8988T (cell line): ENCODE data around the gene TMEM91.
"Not testable (repeated sequence)": the region's sequence is repeated elsewhere in the genome, so short reads cannot be mapped to it uniquely, and the experiment has no call there.

ENCODE experiments used
- DNase-seq: peaks from one replicate; pipeline ENCODE4 v3.0.0; 2011

The TMEM91 gene

DNA sequence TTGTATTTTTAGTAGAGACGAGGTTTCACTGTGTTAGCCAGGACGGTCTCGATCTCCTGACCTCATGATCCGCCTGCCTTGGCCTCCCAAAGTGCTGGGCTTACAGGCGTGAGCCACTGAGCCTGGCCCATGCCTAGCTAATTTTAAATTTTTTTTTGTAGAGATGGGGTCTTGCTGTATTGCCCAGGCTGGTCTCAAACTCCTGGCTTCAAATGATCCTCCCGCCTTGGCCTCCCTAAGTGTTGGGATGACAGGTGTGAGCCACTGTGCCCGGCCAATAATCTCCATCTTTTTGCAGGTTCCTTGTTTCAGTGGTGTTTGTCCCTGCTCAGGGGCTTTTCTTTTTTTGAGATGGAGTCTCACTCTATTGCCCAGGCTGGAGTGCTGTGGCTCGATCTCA, 5.2 kb downstream of the TMEM91 start:
- not testable (repeated sequence) for DNase-seq

DNA sequence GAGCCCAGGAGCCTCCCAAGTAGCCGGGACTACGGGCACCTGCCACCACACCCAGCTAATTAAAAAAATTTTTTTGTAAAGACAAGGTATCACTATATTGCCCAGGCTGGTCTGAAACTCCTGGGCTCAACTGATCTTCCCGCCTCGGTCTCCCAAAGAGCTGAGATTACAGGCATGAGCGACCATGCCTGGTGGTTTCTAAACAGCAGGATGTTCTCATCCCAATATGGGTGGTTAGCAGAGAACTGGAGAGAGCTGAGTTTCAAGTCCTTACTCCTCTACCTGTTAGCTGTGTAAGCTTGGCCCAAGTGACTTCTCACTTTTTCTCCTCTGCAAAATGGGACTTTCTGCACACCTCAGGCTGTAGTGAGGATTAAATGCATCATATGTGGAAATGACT, 8.0 kb downstream of the TMEM91 start:
- no peak for DNase-seq

GRCh38 chr19:41386442-41386841, 10.1 kb downstream of the TMEM91 start:
- no peak for DNase-seq

- no peak for DNase-seq
Observed at GRCh38 chr19:41391618-41392017, 15.3 kb downstream of the TMEM91 start.

DNA sequence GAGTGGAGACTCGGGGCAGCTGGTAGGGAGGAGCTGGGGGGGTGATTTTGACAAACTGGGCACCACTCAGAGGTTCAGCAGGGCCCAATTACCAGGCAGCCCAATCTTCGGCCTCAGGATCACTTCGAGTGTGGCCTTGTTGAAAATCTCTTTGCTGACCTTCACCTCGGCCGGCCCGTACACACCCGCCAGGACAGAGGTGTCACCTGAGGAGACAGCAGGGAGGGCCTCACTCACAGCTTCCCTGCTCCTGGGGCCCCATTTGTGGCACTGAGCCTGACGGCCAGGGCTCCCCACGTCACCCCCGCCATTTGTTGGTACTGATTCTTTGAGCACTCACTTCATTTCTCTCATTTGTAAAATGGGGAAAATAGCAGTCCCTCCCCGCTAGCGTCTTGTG, 16.4 kb downstream of the TMEM91 start:
- DNase-seq: no peak

DNA sequence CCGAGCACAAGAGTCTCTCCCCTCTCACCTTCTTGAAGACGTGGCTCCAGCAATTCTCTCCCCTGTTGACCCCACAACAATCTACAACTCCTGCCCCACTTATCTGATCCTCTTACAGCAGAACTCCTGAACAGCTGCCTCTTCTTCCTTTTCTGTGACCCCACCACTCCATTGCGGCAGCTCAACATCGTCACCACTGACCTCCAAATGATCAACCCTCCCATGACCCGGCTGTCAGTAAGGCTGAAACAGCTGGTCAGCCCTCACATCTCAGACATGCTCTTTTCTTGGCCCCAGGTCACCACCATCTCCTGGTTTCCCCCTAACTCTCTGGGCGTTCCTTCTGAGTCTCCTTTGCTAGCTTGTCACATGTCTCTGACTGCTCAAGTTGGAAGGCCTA, 19.0 kb downstream of the TMEM91 start:
- DNase-seq: no peak

DNA sequence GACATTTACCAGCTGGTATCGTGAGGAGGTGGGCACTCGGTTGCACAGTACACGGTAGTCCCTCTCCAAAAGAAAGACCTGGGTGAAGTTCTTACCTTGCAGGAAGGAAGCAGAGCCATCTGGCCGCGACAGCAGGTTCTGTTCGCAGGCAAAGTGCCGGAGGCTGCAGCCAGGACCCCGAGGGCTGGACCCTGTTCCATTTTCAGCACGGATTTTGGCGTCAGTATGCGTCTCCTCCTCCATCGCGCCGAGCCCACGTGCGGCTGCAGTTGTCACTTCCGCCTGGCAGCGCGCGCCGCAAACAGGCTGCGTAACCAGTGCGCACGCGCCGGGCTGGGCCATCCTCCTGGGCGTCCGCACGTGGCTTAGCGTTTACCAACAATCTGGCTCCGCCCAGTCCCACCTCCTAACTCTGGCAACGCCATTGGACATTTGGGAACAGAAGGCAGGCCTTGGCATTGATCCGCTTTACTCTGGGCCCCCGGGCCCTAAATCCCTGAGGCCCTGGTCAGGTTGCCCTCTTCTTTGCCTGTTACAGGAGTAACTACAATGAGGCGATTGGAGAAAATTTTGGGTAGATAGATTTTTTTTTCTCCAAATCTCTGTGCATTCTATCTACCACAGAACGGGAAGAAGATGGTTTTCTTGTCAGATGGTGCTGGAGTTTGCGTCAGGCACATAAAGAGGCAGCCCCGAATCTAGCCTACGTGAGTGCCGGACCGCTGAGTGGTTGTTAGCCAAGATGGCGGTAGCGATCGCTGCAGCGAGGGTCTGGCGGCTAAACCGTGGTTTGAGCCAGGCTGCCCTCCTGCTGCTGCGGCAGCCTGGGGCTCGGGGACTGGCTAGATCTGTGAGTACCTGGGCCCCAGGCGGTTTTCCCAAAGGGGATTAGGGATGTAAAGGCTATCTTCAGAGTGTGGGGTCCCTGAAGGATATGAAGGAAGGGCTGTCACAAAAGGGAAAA, 21.0 kb downstream of the TMEM91 start, which contains the start of the genes BCKDHA and EXOSC5:
BCKDHA (plus strand) TSS at position 733 of the 964 bp plus-strand sequence; CDS start at position 743, 10 bp downstream.
EXOSC5 (minus strand) TSS at position 274 of the 964 bp plus-strand sequence; CDS start at position 243, 31 bp downstream.
- peak; percentile 81 for DNase-seq

DNA sequence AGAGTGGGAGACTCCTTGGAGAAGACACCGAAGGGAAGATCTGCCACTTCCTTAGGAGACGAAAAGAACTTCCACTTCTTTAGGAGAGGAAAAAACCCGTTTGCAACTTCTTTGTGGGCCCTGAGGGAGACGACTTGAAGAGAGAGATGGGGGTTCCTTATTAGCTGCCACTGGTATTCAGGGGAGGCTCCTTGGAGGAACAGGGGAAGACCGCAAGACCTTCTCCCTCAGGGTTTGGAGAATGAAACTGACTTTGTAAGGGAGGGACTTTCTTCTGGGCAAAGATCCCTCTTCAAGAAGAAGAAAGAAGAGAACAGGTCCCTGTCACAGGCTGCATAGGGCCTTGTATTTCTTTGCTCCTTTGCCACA, 21.7 kb downstream of the TMEM91 start:
- no peak for DNase-seq

GRCh38 chr19:41398598-41398997, 22.3 kb downstream of the TMEM91 start:
- DNase-seq: no peak

- DNase-seq: no peak
Observed at GRCh38 chr19:41399091-41399490, 22.8 kb downstream of the TMEM91 start.

GRCh38 chr19:41399525-41399924, 23.2 kb downstream of the TMEM91 start:
- no peak for DNase-seq

- no peak for DNase-seq
Observed at GRCh38 chr19:41401483-41401882, 25.1 kb downstream of the TMEM91 start.

- DNase-seq: no peak
Observed at GRCh38 chr19:41402010-41402409, 25.7 kb downstream of the TMEM91 start.

- DNase-seq: no peak
Observed at GRCh38 chr19:41403181-41403970, 27.0 kb downstream of the TMEM91 start.

GRCh38 chr19:41405776-41406175, 29.4 kb downstream of the TMEM91 start:
- DNase-seq: no peak

DNA sequence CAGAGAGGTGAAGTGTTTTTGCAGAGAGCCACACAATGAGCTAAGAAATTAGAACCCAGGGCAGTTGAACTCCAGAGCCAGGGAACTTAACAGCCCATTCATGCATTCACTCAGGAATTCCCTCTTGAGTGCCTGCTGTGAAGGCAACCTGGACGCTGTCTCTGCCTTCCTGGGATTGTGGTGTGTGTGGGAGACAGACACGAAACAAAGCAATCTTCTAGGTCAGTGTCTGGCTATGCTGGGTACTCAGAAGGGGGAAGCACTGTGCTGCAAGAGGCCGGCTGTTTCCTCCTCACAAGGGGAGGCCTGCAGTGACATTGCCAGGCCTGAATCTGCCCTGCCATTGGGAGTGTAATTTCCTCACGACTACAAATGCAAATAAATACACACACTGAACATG, 30.9 kb downstream of the TMEM91 start:
- DNase-seq: no peak

- no peak for DNase-seq
Observed at GRCh38 chr19:41408256-41408655, 31.9 kb downstream of the TMEM91 start.

DNA sequence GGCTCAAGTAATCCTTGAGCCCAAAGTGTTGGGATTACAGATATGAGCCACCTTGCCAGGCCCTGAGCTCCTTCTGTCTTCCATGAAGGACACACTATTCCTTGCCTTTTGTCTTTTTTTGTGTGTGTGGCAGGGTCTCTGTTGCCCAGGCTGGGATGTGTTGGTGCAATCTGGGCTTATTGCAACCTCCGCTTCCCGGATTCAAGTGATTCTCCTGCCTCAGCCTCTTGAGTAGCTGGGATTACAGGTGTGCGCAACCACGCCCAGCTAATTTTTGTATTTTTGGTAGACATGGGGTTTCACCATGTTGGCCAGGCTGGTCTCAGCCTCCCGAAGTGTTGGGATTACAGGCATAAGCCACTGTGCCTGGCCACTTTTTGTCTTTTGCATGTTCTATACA, 32.5 kb downstream of the TMEM91 start:
- not testable (repeated sequence) for DNase-seq

GRCh38 chr19:41409288-41409687, 33.0 kb downstream of the TMEM91 start:
- DNase-seq: no peak

- no peak for DNase-seq
Observed at GRCh38 chr19:41410336-41411054, 34.2 kb downstream of the TMEM91 start.

DNA sequence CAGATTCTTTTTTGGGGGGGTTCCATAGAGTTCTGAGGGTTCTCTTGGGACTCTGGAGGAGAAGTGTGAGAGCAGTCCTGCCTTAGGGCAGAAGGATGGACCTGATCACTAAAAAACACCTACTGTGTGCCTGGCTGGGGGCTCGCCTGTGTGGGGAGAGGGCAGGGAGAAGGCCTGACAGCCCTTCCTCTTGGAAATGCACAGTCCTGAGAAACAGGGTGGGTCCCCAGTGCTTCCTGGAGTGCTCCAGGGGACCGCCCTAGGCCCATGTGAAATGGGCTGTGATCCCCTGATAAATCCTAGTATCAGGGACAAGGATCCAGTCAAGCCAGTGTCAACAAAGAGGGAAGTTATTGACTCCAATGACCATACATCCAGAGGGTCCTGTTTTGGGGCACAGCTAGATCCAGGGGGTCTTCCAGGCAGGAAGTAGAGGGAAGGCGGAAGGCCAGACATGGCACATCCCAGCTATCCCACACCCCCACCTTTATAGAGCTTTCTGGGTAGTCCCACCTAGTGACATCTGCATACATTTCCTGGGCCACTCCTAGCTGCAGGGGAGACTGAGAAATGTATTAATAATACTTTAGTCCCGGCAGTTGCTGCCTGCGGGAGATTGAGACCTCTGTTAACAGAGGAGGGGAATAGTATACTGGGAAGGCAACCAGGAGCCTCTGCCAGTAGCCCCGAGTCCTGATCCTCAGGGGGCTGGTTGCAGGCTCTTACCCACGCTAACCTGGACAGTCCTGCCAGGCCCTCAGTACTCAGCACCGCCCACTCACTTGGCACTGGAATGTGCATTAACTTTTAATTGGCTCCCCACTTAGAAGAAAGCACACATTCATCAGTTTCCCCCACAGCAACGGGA, 35.0 kb downstream of the TMEM91 start:
- DNase-seq: no peak

GRCh38 chr19:41411968-41412265, 35.6 kb downstream of the TMEM91 start:
- DNase-seq: no peak
